IMR-90 (cell line): ENCODE data around the gene PCDHGB7. TPM values are rescaled to one million over a fixed set of nuclear protein-coding genes. Genes with fewer than 3 reads are reported as not detected.

Experiments
- ATAC-seq: fragments of 200-7000 bp; cut with Tn5 transposase; 2 replicates; pipeline ENCODE4 v1.9.1; 2020; ENCODE audit warnings: low read depth, mild to moderate bottlenecking, moderate library complexity
- BruUV-seq: library from RNA; stranded (reverse); fragments of 400-500 nt; replicated peaks from 2 replicates; lab custom pipeline; 2021; lab: Mats Ljungman, UMichigan
- CTCF ChIA-PET: fragments of 300-600 bp; formaldehyde crosslinking; extraction: SDS; loops from one replicate; lab custom pipeline; 2021; ENCODE audit warnings: antibody characterized with exemption; lab: Yijun Ruan, JAX
- POLR2A ChIA-PET: fragments of 300-600 bp; sonication (Branson Sonifier 250); formaldehyde crosslinking; loops from one replicate; lab custom pipeline; 2022; ENCODE audit warnings: antibody characterized with exemption; ENCODE audit not compliant: unreplicated experiment; lab: Charles Lee
- DNase-seq: peaks from one replicate; pipeline ENCODE4 v3.0.0; 2013
- H2AFZ ChIP-seq: replicated peaks from 2 replicates; pipeline ENCODE3; 2013; ENCODE audit warnings: low read length, mild to moderate bottlenecking; ENCODE audit not compliant: poor library complexity
- H2AK5ac ChIP-seq: 2 replicates; pipeline ENCODE4 v1.6.1; 2013; ENCODE audit warnings: low read depth, low read length, inconsistent platforms
- H2AK9ac ChIP-seq: replicated peaks from 2 replicates; pipeline ENCODE3; 2013; ENCODE audit warnings: mild to moderate bottlenecking, low read depth, low read length, moderate library complexity; ENCODE audit not compliant: poor library complexity
- H2BK120ac ChIP-seq: 2 replicates; pipeline ENCODE4 v1.6.1; 2013; ENCODE audit warnings: low read depth, low read length, inconsistent platforms
- H2BK15ac ChIP-seq: 3 replicates; pipeline ENCODE4 v1.6.1; 2013; ENCODE audit warnings: low read depth, low read length, inconsistent platforms
- H2BK20ac ChIP-seq: 2 replicates; pipeline ENCODE4 v1.6.1; 2013; ENCODE audit warnings: low read depth, mild to moderate bottlenecking, inconsistent platforms, low read length, moderate library complexity
- H2BK5ac ChIP-seq: 2 replicates; pipeline ENCODE4 v1.6.1; 2013; ENCODE audit warnings: mild to moderate bottlenecking, low read depth, low read length, inconsistent platforms; ENCODE audit not compliant: poor library complexity, severe bottlenecking
- H3K14ac ChIP-seq: replicated peaks from 2 replicates; pipeline ENCODE4 v1.6.1; 2013; ENCODE audit warnings: low read depth, low read length, inconsistent platforms
- H3K18ac ChIP-seq: 2 replicates; pipeline ENCODE4 v1.6.1; 2013; ENCODE audit warnings: low read depth, low read length, control low read depth
- H3K23ac ChIP-seq: 2 replicates; pipeline ENCODE4 v1.6.1; 2013; ENCODE audit warnings: low read depth, low read length, inconsistent platforms
- H3K27ac ChIP-seq: 2 replicates; pipeline ENCODE4 v1.5.1; 2013; ENCODE audit warnings: mild to moderate bottlenecking, control low read depth, low read length; ENCODE audit not compliant: insufficient read depth
- H3K27me3 ChIP-seq: 2 replicates; pipeline ENCODE4 v1.6.1; 2013; ENCODE audit warnings: low read length; ENCODE audit not compliant: control insufficient read depth, insufficient read depth
- H3K36me3 ChIP-seq: 2 replicates; pipeline ENCODE4 v1.6.1; 2013; ENCODE audit warnings: low read length, mixed read lengths; ENCODE audit not compliant: control insufficient read depth, insufficient read depth
- H3K4ac ChIP-seq: 2 replicates; pipeline ENCODE4 v1.6.1; 2013; ENCODE audit warnings: low read depth, low read length, inconsistent platforms
- H3K4me1 ChIP-seq: 2 replicates; pipeline ENCODE4 v1.6.1; 2013; ENCODE audit warnings: low read length, mixed read lengths; ENCODE audit not compliant: control insufficient read depth, insufficient read depth
- H3K4me2 ChIP-seq: 2 replicates; pipeline ENCODE4 v1.6.1; 2013; ENCODE audit warnings: low read depth, mild to moderate bottlenecking, control low read depth, low read length, moderate library complexity
- H3K4me3 ChIP-seq: 2 replicates; pipeline ENCODE4 v1.5.1; 2013; ENCODE audit warnings: low read depth, mild to moderate bottlenecking, control low read depth, low read length, moderate library complexity; ENCODE audit not compliant: insufficient read depth
- H3K56ac ChIP-seq: 2 replicates; pipeline ENCODE4 v1.6.1; 2013; ENCODE audit warnings: low read length, inconsistent platforms; ENCODE audit not compliant: insufficient read depth; ENCODE audit errors: extremely low read depth
- H3K79me1 ChIP-seq, 2 experiments: 2 replicates each; pipeline ENCODE4 v1.6.1; 2013; ENCODE audit warnings: low read length in 2 of 2, inconsistent platforms in 1 of 2, low read depth in 1 of 2
- H3K9ac ChIP-seq: 2 replicates; pipeline ENCODE4 v1.6.1; 2013; ENCODE audit warnings: low read depth, low read length, control low read depth
- H3K9me1 ChIP-seq: 2 replicates; pipeline ENCODE4 v1.6.1; 2013; ENCODE audit warnings: low read length, inconsistent platforms; ENCODE audit not compliant: insufficient read depth
- H3K9me3 ChIP-seq: 2 replicates; pipeline ENCODE4 v1.6.1; 2013; ENCODE audit warnings: low read length; ENCODE audit not compliant: control insufficient read depth, insufficient read depth
- H4K20me1 ChIP-seq: 2 replicates; pipeline ENCODE4 v1.6.1; 2013; ENCODE audit warnings: low read length, inconsistent platforms; ENCODE audit not compliant: insufficient read depth
- H4K5ac ChIP-seq: 2 replicates; pipeline ENCODE4 v1.6.1; 2013; ENCODE audit warnings: mild to moderate bottlenecking, low read depth, low read length, control low read depth
- H4K8ac ChIP-seq, 2 experiments: 2 replicates each; pipeline ENCODE4 v1.6.1; 2013; ENCODE audit warnings: low read depth in 2 of 2, low read length in 2 of 2, control low read depth in 1 of 2, inconsistent platforms in 1 of 2
- H4K91ac ChIP-seq: 2 replicates; pipeline ENCODE4 v1.6.1; 2013; ENCODE audit warnings: low read depth, low read length, inconsistent platforms; ENCODE audit not compliant: insufficient read depth
- MAFK ChIP-seq: IDR thresholded peaks from 2 replicates; pipeline ENCODE4 v1.6.1; 2012; ENCODE audit warnings: low read depth, low read length, improper control_type of control experiment
- NFE2L2 ChIP-seq: fragments of 150-350 bp; IDR thresholded peaks from 2 replicates; pipeline ENCODE4 v1.6.1; 2016; ENCODE audit warnings: low read depth, mild to moderate bottlenecking, low read length
- POLR2A ChIP-seq: IDR thresholded peaks from 2 replicates; pipeline ENCODE4 v1.6.1; 2012; ENCODE audit warnings: mild to moderate bottlenecking, low read depth, low read length
- WGBS, 2 experiments: methylation state at CpG; one replicate each; pipeline versions ENCODE4 v1.1.5 to v1.1.7; 2013; ENCODE audit warnings: missing lambda C conversion rate in 2 of 2; ENCODE audit not compliant: insufficient read length in 1 of 2; ENCODE audit errors: extremely low coverage in 2 of 2; 5-methylcytosine and 5-hydroxymethylcytosine counted together
- dilution Hi-C: fragments of 300-500 bp; cut with HindIII; formaldehyde crosslinking; loops from one replicate; pipeline ENCODE4 v1.14.3; 2018; ENCODE audit warnings: low sequenced_read_pairs; ENCODE audit not compliant: unreplicated experiment
- in situ Hi-C: fragments of 300-500 bp; cut with MboI; formaldehyde crosslinking; loops from 3 replicates; pipeline ENCODE4 v1.14.3; 2019; ENCODE audit warnings: low sequenced_read_pairs, inconsistent platforms, mixed read lengths
- intact Hi-C: fragments of 100-400 bp; cut with micrococcal nuclease; formaldehyde crosslinking; loops from 2 replicates; pipeline ENCODE4 v1.10.0; 2022
- polyA plus RNA-seq, 3 experiments: library from polyadenylated mRNA; depleted of rRNA; stranded (reverse); fragments of >200 nt; gene quantifications; 2 replicates each; pipeline ENCODE4 v1.2.3, GENCODE V29; 2012; ENCODE audit warnings: low replicate concordance in 1 of 3
- total RNA-seq: library from RNA; depleted of rRNA; stranded (reverse); fragments of >200 nt; gene quantifications from 2 replicates; pipeline ENCODE4 v1.2.3, GENCODE V29; 2012
- TF ChIP-seq, protein P1 (sequence below): conservative IDR thresholded peaks from 2 replicates; pipeline ENCODE4 v1.5.1; 2012; ENCODE audit warnings: mild to moderate bottlenecking, low read depth, low read length, improper control_type of control experiment

The PCDHGB7 gene
- total and polyA plus RNA-seq, 2 of the 4 experiments (the other 2 are of a cell fraction) = 6.3 to 8.1 TPM

DNA sequence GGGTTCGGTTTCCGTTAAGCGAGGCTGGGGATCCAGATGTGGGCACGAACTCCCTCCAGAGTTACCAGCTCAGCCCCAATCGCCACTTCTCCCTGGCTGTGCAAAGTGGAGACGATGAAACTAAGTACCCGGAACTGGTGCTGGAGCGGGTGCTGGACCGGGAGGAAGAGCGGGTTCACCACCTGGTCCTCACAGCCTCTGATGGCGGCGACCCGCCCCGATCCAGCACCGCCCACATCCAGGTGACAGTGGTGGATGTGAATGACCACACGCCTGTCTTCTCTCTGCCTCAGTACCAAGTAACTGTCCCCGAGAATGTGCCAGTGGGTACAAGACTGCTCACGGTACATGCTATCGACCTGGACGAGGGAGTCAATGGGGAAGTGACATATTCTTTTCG lies 34.1 kb upstream of the PCDHGB7 start:
- no peak overlapping the region for H3K56ac ChIP-seq
- H4K5ac ChIP-seq = no peak overlapping the region; the same call in 1 of the 2 replicates
- ChIA-PET CTCF (no interaction called here), POLR2A (no interaction called here)
- dilution Hi-C loops (no loop called here), in situ Hi-C loops (no loop called here), intact Hi-C loops (no loop called here)
- peaks cover 2 to 7% of the 10 kb centered on the region in 2 experiments; a peak in 3 of 4 replicates for H3K79me1 ChIP-seq
- no peak overlapping the region for H4K91ac ChIP-seq
- H3K4me2 ChIP-seq = peak overlapping the region; percentile 4
- ATAC-seq (no peak), DNase-seq (no peak)
- BruUV-seq = no TSS peak
- H3K9ac ChIP-seq = no peak overlapping the region
- TF ChIP-seq POLR2A (no peak), NFE2L2 (no peak), MAFK (no peak)
- TF ChIP-seq, protein P1, sequence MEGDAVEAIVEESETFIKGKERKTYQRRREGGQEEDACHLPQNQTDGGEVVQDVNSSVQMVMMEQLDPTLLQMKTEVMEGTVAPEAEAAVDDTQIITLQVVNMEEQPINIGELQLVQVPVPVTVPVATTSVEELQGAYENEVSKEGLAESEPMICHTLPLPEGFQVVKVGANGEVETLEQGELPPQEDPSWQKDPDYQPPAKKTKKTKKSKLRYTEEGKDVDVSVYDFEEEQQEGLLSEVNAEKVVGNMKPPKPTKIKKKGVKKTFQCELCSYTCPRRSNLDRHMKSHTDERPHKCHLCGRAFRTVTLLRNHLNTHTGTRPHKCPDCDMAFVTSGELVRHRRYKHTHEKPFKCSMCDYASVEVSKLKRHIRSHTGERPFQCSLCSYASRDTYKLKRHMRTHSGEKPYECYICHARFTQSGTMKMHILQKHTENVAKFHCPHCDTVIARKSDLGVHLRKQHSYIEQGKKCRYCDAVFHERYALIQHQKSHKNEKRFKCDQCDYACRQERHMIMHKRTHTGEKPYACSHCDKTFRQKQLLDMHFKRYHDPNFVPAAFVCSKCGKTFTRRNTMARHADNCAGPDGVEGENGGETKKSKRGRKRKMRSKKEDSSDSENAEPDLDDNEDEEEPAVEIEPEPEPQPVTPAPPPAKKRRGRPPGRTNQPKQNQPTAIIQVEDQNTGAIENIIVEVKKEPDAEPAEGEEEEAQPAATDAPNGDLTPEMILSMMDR = no peak
- no peak overlapping the region for H3K18ac ChIP-seq
- no peak overlapping the region; the same call in 1 of the 2 replicates for H3K23ac ChIP-seq
- H3K4me1 ChIP-seq = no peaks in the 10 kb centered on the region; the same call in 1 of the 2 replicates
- no peak overlapping the region for H2BK120ac ChIP-seq
- no peak overlapping the region for H2BK15ac ChIP-seq
- H2BK20ac ChIP-seq = no peak overlapping the region
- H4K20me1 ChIP-seq = no peaks in the 10 kb centered on the region
- peak overlapping the region; percentile 81 for H2AFZ ChIP-seq
- H3K9me1 ChIP-seq = no peaks in the 10 kb centered on the region
- H2AK9ac ChIP-seq = peak overlapping the region; percentile 72
- no peak overlapping the region for H3K4ac ChIP-seq
- H3K4me3 ChIP-seq = peak overlapping the region; percentile 83
- H3K14ac ChIP-seq = no peak overlapping the region; the same call in 1 of the 2 replicates
- H3K36me3 ChIP-seq = peaks cover 3% of the 10 kb centered on the region; the same call in 1 of the 2 replicates
- H3K27me3 ChIP-seq = no peaks in the 10 kb centered on the region
- H3K27ac ChIP-seq = no peak overlapping the region
- peak overlapping the region in 1 of 2 experiments; percentile 58; a peak in 1 of 4 replicates for H4K8ac ChIP-seq
- H3K9me3 ChIP-seq = peaks cover 30% of the 10 kb centered on the region
- H2AK5ac ChIP-seq = no peak overlapping the region
- no peak overlapping the region for H2BK5ac ChIP-seq
- 24% methylated on average over 10 of the region's 21 CpGs; no CpG with 5 or more reads in 1 of the 2 experiments for WGBS, 2 experiments
